ENCODE results near the gene PTDSS2.
"Not testable (repeated sequence)": the region's sequence is repeated elsewhere in the genome, so short reads cannot be mapped to it uniquely, and the experiment has no call there.

The PTDSS2 gene

GRCh38 chr11:433641-434040, 16.4 kb upstream of the PTDSS2 start:
- no peak for DNase-seq

DNA sequence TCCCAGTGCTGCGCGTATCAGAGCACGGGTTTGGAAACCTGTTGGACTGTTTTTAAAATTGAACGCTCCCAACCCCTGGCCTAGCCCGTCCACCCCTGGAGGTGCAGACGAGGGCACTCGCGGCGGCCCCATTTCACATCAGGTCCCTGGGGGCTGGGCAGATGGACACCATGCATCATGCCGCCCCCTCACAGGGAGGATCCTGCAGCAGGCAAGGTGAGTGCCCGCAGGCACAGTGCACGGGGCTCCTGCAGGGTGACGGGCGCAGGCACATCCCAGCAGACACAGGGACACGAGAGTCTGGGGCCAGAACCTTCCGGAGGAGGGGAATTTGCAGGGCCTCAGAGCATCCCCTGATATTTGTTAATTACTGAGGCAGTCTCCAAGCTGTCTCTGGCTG, 15.6 kb upstream of the PTDSS2 start:
- DNase-seq: no peak

GRCh38 chr11:434999-435740, 14.9 kb upstream of the PTDSS2 start:
- DNase-seq: not testable (repeated sequence)

DNA sequence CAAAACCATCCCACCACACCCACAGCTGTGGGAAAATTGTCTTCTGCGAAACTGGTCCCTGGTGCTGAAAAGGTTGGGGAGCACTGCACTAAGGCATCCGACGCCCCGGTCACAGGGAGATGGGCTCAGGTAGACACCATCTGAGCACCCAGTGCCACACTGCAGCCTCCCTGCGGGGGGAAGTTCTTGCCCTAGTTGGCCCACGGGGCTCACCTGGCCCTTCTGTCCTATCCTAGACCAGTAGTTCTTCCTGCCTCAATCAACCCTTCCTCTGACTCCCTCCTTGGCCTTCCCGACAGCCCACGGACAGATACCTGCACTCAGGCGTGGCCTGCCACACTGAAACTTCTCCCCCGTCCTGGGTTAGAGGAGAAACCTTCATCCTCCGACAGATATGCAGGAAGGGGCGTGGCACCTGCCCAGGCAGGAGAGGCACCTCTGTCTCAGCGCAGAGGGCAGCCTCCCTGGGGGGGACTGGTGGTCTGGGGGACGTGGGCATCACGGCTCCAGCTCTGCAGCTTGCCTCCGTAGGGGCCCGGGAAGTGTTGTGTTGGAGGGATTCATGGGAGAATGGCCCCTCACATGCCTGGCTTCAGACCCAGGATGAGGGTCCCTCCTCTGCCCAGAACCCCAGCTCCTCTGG, 12.7 kb upstream of the PTDSS2 start:
- no peak for DNase-seq

DNA sequence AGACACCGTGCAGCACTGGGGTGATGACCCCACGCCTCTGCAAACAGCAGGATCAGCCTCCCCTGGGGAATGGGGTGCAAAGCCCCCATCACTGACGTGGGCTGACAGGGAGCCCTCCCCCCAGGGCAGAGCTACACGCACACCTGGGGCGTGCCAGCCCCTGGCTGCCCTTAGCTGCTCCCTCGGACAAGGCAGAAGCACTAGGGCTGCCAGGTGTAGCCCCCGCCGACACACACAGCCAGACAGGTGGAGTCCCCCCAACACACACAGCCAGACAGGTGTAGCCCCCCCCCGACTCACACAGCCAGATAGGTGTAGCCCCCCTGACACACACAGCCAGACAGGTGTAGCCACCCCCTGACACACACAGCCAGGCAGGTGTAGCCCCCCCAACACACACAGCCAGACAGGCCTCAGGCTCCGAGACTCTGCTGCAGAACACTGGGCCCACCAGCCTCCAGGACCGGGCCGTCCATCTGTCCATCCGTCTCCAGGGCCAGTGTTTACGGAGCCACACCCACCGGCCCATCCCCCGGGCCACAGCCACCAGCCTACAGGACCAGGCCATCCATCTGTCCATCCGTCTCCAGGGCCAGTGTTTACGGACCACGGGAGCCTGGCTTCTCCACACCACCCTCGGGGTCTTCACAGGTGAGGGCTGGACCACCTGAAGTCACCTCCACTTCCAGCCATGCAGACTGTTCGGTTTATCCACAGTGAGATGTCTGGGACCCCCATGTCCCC, 11.8 kb upstream of the PTDSS2 start:
- no peak for DNase-seq

DNA sequence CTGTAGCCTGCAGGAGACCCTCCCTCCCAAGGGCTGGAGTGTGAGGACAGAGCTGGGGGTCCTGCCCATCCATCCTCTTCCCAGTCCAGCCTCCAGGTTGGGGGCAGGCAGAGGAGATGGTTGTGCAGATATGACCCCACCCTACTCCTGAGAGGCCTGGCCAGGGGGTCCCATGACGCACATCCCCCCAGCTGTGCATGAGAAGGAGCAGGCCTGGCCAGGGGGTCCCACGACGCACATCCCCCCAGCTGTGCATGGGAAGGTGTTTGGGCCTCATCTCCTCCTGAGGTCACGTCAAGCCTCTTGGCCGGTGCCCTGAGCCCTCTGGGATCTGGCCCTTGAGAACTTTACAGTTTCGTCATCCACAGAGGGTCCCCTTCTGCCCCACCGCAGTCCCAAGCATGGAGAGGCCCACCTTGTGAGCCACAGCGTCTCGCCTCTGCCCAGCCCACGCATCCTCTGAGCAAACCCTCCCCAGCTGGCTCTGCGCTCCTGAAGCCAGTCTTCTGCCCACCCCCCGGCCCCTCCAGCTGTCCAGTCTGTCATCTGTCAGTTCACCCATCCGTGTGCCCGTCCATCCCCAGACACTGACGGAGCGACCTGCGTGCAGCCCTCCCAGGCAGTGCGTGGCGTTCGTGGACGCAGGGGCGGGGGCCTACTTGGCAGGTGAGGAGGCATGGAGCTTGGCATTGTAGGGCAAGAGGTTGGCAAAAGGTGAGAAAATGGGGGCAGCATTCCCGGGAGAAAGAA, 10.6 kb upstream of the PTDSS2 start:
- DNase-seq: no peak

DNA sequence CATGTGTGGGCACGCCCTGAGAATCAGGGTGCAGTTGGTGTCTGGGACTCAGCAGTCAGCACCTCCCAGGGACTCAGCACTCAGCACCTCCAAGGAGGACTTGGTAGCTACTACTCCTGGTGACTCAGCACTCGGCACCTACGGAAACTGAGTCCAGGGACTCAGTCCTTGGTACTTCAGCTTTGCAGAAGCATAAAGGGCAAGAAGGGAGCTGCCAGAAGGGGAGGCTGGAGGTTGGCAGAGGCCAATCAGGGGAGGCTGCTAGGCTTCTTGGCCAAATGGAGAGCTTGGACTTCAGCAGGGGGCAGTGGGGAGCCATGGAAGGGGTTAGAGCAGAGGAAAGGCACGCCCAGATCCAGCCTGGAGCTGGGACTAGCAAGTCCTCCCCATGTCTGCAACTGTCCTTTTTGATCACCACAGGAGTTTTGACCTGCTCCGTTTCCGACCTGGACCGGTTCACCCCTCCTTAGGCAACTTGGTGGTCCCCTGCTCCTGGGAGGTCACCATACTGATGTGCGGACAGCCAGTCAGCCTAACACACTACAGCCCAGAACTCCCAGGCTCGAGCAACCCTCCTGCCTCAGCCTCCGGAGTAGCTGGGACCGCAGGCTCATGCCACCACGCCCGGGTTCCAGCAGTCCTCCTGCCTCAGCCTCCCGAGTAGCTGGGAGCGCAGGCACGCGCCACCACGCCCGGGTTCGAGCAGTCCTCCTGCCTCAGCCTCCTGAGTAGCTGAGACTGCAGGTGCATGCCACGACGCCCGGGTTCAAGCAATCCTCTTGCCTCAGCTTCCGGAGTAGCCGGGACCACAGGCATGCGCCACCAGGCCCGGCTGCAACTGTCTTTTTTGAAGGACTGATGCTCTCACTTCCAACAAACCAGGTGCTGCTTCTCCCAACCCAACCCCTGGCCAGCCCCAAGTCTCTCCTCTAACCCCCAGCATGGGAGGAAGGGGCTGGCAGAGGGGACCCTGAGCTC, 9.7 kb upstream of the PTDSS2 start:
- no peak for DNase-seq

DNA sequence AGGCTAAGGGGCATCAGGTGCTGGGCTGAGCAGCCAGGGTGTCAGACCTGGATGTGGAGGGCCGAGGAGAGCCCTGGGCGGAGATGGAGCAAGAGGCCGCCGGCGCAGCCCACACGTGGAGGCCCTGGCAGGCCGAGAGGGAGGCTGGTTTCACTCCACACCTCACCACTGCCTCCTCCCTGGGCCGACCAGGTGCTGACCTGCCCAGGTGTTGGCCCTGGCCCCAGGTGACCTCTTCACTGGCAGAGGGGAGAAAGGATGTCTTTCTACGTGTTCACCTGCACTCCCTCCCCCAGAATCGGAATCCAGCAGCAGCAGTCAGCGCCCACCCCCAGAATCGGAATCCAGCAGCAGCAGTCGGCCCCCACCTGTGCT, 9.0 kb upstream of the PTDSS2 start:
- DNase-seq: no peak

GRCh38 chr11:441418-442274, 8.4 kb upstream of the PTDSS2 start, which contains the start of gene ANO9:
ANO9 (minus strand) TSS chr11:442011; CDS start chr11:441926, 85 bp downstream.
- DNase-seq: no peak

- DNase-seq: no peak
These were observed 7.4 kb upstream of the PTDSS2 start for GRCh38 chr11:442611-443081.

- DNase-seq: no peak
These were observed 6.4 kb upstream of the PTDSS2 start for GRCh38 chr11:443542-444199.

DNA sequence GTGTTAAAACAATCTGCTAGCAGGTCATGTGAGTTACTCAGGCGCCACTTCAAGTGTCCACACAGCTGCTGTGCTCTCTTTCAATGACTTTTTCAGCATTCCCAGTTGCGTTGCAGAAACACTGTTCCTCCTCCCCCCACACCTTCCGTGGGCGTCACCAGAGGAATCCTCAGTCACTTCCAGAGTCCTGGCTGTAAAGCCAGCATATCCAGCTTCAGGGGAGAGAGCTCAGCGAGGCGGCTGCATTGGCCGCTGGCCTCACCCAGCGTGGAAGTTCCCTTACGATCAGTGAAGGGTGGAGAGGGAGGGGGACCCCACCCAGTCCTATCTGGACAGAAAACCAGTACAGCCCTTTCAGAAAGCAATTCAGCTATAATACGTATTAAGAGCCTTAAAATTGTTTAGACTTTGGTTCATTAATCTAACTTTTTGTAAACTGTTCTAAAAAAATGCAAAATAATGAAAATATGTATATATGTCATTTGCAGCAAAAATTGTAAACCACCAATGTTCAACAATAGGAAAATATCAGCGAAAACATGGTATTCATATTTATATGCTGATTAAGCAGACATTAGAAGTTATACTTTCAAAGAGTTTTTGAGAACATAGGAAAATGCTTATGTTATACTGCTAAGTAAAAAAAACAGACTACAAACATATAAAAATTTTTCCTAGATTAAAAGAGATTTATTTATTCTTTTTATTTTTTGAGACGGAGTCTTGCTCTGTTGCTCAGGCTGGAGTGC, 5.5 kb upstream of the PTDSS2 start:
- DNase-seq: no peak

DNA sequence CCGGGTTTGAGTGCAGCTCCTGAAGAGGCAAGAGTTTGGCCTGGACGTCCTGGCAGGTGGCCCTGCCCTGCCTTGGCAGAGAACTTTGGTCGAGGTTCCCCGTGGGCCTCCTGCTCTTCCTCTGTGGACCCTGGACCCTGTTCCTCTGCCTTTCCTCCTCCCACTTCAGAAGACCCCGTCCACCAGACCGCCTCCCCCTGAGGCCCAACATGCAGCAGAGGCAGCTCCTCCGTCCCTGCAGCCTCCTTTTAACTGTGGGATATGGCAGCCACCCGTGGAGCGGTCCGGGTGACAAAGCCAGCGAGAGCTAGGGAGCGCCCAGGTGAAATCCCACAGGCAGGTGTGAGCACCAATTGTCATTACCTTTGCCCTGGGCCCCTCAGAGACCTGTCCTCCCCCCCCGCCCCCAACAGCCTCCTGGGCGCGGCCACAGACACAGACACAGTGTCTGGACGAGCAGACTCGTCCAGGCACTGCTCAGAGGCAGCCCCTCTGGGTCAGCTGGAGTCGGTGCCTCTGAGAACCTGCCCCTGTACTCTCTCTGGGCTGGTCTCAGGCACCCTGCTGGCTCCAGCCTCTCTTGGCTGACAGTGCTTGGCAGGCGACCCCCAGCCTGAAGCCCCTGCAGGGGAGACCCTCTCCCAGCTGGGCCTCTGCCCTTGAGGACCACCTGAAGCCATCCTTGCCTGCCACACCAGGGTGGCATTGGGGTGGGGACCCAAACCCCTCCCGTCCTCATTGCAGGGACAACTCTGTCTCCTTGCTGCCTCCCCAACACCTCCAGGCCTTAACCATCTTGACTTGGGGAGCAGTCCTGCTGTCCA, 4.1 kb upstream of the PTDSS2 start:
- no peak for DNase-seq

DNA sequence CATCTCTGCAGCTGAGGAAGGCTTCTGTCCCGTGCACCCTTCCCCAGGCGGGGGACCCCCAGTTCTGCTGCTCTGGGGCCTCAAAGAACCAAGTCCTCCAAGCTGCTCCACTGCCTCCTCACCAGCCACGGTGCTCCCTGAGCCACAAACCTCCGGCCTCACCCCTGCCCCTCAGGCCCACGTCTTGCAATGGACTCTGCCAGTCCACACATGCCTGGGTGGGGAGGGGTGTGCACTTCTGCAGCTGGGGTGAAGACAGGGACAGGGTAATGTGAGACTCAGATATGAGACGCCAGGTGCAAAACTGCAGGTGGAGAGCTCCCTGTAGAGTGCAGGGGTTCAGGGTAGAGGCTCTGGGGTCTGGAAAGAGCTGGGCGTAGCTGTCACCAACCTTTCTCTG, 3.2 kb upstream of the PTDSS2 start:
- no peak for DNase-seq

DNA sequence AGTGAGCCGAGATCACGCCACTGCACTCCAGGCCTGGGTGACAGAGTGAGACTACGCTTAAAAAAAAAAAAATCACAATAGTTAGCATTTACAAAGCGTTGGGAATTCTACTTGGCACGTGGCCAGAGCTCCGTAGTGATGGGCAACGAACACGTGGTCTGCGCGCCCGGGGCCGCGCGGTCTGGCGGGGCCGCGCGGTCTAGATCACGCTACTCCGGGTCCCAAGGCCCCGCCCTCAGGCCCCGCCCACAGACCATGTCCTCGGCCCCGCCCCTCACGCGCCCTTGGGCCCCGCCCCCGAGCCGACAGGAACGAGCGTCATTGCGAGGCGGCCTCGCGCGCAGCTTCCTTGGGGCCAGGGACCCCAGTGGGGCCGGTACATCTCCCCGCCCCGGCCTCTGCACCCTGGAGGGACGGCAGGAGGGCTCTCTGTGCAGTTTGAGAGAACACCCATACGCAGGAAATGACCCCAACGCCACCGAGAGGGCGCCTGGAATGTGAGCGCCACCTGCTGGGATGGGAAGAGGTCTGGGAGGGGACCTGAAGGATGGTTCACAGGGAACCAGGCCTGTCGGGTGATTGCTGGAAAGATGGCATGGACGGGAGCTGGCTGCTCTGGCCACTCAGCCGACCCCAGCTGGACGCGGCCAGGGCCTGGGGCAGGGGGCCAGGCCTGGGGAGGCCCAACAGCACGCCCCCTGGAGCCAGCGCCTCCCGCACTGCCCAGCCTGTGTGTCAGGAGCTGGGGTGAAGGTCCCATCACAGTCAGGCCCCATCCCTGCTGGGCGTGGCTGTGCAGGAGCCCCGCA, 2.0 kb upstream of the PTDSS2 start:
- peak; percentile 84 for DNase-seq

- no peak for DNase-seq
These were observed 851 bp downstream of the PTDSS2 start for GRCh38 chr11:450809-451451.

DNA sequence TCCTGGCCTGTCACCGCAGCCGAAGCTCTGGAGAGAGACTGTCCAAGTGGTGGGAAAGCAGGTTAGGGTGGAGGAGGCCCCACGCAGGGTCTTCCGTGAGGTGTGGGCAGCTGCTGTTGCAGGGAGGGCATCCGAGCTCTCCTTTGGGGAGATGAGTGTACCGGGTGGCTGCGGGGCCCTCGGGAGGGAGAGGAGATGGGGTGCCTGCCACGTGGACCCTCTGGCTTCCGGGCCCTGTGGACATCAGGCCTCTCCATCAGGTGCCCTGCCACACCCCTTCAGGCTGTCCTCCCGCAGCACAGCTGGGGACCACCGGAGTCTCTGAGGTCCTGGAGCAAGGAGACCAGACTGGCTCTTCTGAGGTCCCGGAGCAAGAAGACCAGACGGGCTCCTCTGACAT, 1.7 kb downstream of the PTDSS2 start:
- no peak for DNase-seq
